GM12892 (cell line): ENCODE measurements around the gene CAB39L.
"Not testable (repeated sequence)": the region's sequence is repeated elsewhere in the genome, so short reads cannot be mapped to it uniquely, and the experiment has no call there.

Experiments
- DNase-seq: peaks from one replicate; pipeline ENCODE4 v3.0.0; 2011; ENCODE audit not compliant: insufficient read length
- FAIRE-seq: peaks from 2 replicates; lab custom pipeline; 2011; peaks lifted over from hg19 to GRCh38; lab: Jason Lieb, UNC
- POLR2A ChIP-seq: IDR thresholded peaks from 2 replicates; pipeline ENCODE4 v1.6.1; 2011; ENCODE audit warnings: low read depth, low read length, control low read depth
- POLR2AphosphoS5 ChIP-seq: IDR thresholded peaks from 2 replicates; pipeline ENCODE4 v1.6.1; 2011; ENCODE audit warnings: low read depth, low read length, control low read depth
- TAF1 ChIP-seq: IDR thresholded peaks from 2 replicates; pipeline ENCODE4 v1.6.1; 2011; ENCODE audit warnings: low read depth, mild to moderate bottlenecking, control low read depth, low read length, borderline replicate concordance

The CAB39L gene

DNA sequence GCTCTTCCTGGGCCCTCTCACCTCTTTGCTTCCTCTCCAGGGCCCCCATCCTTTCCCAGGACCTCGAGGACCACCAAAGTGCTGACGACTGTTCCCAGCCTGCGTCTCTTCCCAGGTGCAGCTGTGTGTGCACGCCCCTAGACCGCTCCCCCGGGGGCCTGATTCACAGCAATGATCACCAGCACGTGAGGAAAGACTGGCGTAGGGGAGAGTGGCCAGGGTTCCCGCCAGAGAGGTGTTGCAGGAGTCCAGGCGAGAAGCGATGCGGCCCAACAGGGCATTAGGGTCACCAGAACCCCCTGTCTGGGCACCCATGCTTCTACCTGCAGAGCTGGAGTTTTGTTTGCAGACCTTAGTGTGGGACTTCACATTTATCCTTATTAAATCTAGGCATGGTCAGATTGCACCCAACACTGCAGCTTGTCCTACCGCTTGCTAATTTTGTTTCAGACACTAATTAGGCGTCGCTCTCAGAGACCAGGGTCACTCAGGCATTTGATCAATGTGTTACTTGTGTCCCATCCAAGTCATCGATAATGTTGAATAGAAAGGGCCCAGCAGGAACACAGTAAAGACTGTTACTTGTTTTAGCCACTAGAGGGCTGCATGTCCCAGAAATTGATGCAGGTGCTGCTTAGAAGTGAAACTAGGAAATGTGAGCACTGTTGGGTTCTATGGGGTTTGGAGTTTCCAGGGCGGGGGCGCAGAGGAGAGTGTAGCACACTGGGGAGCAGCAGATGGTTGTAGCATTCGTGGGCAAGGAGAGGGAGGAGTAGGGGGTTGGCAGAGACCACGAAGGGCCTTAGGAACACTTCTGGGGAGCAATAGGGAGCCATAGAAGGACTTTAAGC is 142.9 kb downstream of the CAB39L start:
- FAIRE-seq (peak; percentile 98), DNase-seq (peak; percentile 65)
- TF ChIP-seq POLR2AphosphoS5 (no peak), POLR2A (no peak), TAF1 (no peak)

GRCh38 chr13:49300276-49300675 is 143.6 kb downstream of the CAB39L start:
- FAIRE-seq (no peak), DNase-seq (no peak)
- TF ChIP-seq POLR2AphosphoS5 (no peak), POLR2A (no peak), TAF1 (no peak)

DNA sequence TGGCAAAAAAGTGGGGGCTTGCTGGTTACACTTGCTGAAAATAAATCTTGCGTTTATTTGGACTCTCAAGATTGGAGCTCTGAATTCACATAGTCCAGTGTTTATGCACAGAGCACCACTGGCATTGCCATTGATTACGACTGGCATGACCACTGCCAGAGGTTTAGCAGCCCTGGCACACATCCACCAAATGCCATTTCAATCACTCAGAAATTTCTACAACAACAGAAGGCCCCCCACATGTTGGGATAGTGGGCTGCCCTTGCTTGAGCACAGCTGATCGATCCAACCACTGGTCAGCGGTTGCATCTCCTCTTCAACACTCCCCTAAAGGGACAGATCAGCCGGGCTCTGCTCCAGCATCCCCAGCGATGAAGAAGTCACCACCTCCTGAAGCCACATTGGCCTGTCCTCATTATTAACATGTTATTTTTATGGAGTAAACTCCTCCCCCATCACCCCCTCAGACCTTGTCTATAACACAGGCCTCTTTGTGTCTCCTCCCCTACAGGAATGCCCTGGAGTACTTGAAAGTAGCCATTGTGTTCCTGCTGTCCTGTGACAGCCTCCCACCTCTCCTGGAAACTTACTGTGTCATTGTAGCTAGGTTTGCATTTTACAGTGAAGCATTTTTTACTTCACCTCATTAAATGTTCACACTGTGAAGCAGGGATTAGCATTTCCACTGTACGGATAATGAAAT is 144.8 kb downstream of the CAB39L start:
- no peak for FAIRE-seq
- DNase-seq = no peak

DNA sequence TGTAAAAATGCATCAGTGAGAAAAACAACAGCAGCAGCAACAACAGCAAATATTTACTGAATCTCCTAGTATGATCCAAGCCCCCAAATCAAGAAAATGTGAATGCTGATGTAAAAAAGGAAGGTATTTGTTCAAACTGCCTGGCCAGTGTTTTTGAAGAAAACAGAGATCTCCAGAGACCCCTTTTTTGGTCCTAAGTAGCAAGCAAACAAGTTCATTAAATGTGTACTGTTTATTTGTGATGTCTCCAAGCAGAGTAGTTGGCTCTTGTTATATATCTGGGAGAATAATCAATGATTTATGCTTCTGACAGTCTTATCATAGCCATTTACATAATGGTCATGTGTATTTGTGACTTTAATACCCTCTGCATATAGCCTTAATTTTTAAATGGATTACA is 145.4 kb downstream of the CAB39L start:
- DNase-seq (no peak), FAIRE-seq (no peak)
- TF ChIP-seq POLR2AphosphoS5 = no peak
- TF ChIP-seq TAF1 = no peak
- TF ChIP-seq POLR2A = no peak

More for the DNA sequence above, 144.8 kb downstream of the CAB39L start:
- TF ChIP-seq POLR2A = no peak
- TF ChIP-seq TAF1 = no peak
- no peak for TF ChIP-seq POLR2AphosphoS5

DNA sequence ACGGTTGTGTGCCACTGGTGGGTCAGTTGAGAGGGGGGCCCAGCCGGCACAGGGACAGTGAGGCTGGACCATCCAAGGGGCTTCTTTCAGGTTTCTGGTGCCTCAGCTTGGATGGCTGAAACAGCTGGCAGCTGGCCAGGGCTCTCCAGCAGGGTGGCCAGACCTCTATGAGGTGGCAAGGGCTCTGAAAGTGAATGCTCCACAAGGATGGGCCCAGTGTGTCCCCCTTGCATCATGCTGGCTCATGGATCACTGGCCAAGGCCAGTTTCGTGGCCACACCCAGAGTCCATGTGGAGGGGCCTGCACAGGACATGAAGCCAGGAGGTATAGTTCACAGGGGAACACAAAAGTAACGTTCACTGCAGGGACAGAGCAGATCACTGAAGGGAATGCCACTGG is 146.5 kb downstream of the CAB39L start:
- DNase-seq (no peak), FAIRE-seq (no peak)
- no peak for TF ChIP-seq POLR2AphosphoS5
- no peak for TF ChIP-seq TAF1
- no peak for TF ChIP-seq POLR2A

DNA sequence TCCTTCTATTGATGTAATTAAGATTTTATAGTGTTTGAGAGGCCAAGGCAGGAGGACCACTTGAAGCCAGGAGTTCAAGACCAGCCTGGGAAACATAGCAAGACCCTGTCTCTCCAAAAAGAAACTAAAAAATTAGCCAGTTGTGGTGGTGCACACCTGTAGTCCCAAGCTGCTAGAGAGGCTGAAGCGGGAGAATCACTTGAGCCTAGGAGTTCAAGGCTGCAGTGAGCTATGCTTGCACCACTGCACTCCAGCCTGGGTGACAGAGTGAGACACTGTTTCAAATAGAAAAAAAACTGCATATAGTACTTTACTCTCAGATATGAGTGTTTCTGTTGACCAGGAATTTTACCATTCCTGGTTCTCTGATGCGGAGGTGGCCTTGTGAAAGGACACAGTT is 147.2 kb downstream of the CAB39L start:
- FAIRE-seq (no peak), DNase-seq (no peak)
- TF ChIP-seq POLR2AphosphoS5 (no peak), TAF1 (no peak), POLR2A (no peak)

- FAIRE-seq = no peak
- no peak for TF ChIP-seq POLR2A
- TF ChIP-seq TAF1 = no peak
- no peak for TF ChIP-seq POLR2AphosphoS5
- DNase-seq = no peak
Measured at GRCh38 chr13:49295244-49295643, 148.6 kb downstream of the CAB39L start.

DNA sequence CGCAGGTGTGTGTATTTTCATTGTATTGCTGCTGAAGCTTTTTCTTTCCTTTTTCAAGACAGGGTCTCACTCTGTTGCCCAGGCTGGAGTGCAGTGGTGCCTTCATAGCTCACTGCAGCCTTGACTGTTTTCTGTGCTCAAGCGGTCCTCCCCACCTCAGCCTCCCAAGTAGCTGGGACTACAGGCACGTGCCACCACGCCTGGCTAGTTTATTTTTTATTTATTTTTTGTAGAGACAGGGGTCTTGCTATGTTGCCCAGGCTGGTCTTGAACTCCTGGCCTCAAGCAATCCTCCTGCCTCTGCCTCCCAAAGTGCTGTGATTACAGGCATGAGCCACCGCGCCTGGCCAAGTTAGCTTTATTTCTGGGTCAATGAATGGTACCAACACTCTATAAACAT is 149.1 kb downstream of the CAB39L start:
- FAIRE-seq, DNase-seq: not testable (repeated sequence)

DNA sequence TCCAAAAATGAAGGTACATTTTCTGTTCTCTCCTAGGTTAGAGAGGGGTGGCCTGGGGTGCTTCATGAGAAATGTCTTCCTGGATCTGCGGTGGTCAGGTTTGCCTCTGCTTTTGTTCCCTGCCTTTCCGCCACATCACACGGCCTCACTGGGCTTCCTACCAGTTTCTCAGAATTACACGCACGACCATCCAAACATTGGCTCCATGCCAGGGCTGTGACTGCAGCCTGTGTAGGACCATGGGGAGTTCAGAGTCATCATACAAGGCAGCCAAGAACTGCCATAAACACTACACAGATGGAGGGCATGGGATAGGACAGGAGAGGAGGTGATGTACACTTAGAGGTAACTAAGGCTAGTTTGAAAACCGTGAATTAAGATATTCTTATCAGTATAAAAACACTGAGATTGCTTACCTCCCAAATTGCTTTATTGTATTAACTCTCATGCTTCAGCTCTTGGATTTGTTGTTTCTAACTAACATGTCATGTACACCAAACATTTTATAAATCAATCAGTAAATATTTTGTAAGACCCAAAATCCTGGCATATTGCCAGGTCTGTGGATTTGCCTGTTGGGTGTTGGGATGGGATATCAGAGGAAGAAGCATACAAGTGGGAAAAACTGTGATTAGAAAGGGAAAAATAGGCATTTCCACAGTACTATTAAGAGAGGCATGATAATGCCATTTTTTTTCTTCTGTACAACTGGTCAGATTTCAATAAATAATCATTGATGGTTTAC is 150.9 kb downstream of the CAB39L start:
- no peak for DNase-seq
- TF ChIP-seq POLR2AphosphoS5 = no peak
- TF ChIP-seq TAF1 = no peak
- no peak for FAIRE-seq

DNA sequence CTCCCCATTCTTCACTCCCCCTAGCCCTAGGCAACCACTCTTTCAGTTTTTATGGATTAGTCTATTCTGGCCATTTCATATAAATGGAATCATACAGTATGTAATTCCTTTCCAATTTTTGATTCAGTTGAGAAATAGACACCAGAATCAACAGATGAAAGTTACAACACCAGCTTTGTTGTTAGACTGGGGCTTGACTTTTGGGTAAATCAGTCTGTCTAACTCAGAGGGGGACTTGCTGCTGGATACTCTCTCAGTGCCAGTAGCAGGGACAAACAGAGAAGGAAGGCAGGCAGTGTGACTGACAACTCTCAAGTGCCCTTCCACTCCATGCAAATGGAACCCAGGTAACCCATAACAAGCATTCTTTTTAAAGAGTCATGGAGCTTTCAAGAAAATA is 155.4 kb downstream of the CAB39L start:
- no peak for TF ChIP-seq POLR2A
- TF ChIP-seq POLR2AphosphoS5 = no peak
- FAIRE-seq (no peak), DNase-seq (no peak)

GRCh38 chr13:49287995-49288394 is 155.9 kb downstream of the CAB39L start:
- DNase-seq = no peak
- TF ChIP-seq POLR2AphosphoS5 = no peak
- TF ChIP-seq POLR2A = no peak
- TF ChIP-seq TAF1 = no peak
- FAIRE-seq = no peak

GRCh38 chr13:49279885-49280284 is 164.0 kb downstream of the CAB39L start:
- FAIRE-seq (no peak), DNase-seq (no peak)
- TF ChIP-seq POLR2A = no peak
- no peak for TF ChIP-seq POLR2AphosphoS5
- TF ChIP-seq TAF1 = no peak

- TF ChIP-seq POLR2A (no peak), TAF1 (no peak), POLR2AphosphoS5 (no peak)
- FAIRE-seq (no peak), DNase-seq (no peak)
Measured at GRCh38 chr13:49279112-49279511, 164.8 kb downstream of the CAB39L start.
